WTC11 (cell line): ENCODE results near the gene FEV. TPM values are rescaled to one million over a fixed set of nuclear protein-coding genes. Genes with fewer than 3 reads are reported as not detected.

ENCODE experiments used
- ATAC-seq: fragments of 200-7000 bp; cut with Tn5 transposase; 2 replicates; pipeline ENCODE4 v1.10.0; 2021; ENCODE audit warnings: mild to moderate bottlenecking, moderate library complexity
- CTCF ChIA-PET: fragments of 300-600 bp; sonication (Branson Sonifier 250); formaldehyde crosslinking; loops from one replicate; lab custom pipeline; 2021; ENCODE audit warnings: antibody characterized with exemption; lab: Charles Lee
- POLR2A ChIA-PET: fragments of 350-600 bp; sonication (Branson Sonifier 250); formaldehyde crosslinking; loops from one replicate; lab custom pipeline; 2021; ENCODE audit warnings: antibody characterized with exemption; lab: Charles Lee
- DNase-seq: peaks from one replicate; pipeline ENCODE4 v3.0.0; 2021; ENCODE audit warnings: low spot score
- H3K27ac Mint-ChIP-seq: 2 replicates; pipeline ENCODE4 v1.8.0; 2021; ENCODE audit warnings: mixed read lengths
- H3K27me3 Mint-ChIP-seq: 2 replicates; pipeline ENCODE4 v1.8.0; 2021; ENCODE audit warnings: low read depth, mild to moderate bottlenecking, moderate library complexity, mixed read lengths
- H3K36me3 Mint-ChIP-seq: 2 replicates; pipeline ENCODE4 v1.8.0; 2021; ENCODE audit warnings: mixed read lengths
- H3K4me1 Mint-ChIP-seq: 2 replicates; pipeline ENCODE4 v1.8.0; 2022; ENCODE audit warnings: mixed read lengths
- H3K4me3 Mint-ChIP-seq: 2 replicates; pipeline ENCODE4 v1.8.0; 2021; ENCODE audit warnings: mild to moderate bottlenecking, moderate library complexity, mixed read lengths
- H3K9me3 Mint-ChIP-seq: 2 replicates; pipeline ENCODE4 v1.8.0; 2021; ENCODE audit warnings: mixed read lengths
- ATF1 ChIP-seq: sonication (generic); formaldehyde crosslinking; IDR thresholded peaks from 2 replicates; pipeline ENCODE4 v1.8.1; 2023; ENCODE audit warnings: mild to moderate bottlenecking, moderate library complexity, missing genetic modification reagents
- GTF2I ChIP-seq: fragments of 250-450 bp; sonication (Bioruptor Pico); conservative IDR thresholded peaks from 2 replicates; pipeline ENCODE4 v1.4.0; 2021; ENCODE audit warnings: mild to moderate bottlenecking
- IRF2 ChIP-seq: sonication (generic); formaldehyde crosslinking; IDR thresholded peaks from 2 replicates; pipeline ENCODE4 v1.8.0; 2022; ENCODE audit warnings: low read depth, missing genetic modification reagents, borderline replicate concordance
- KAT7 ChIP-seq: sonication (generic); formaldehyde crosslinking; IDR thresholded peaks from 2 replicates; pipeline ENCODE4 v1.8.1; 2023; ENCODE audit warnings: missing genetic modification reagents, mild to moderate bottlenecking, borderline replicate concordance
- MYBL2 ChIP-seq: sonication (generic); formaldehyde crosslinking; IDR thresholded peaks from 2 replicates; pipeline ENCODE4 v1.8.1; 2023; ENCODE audit warnings: mild to moderate bottlenecking, moderate library complexity, missing genetic modification reagents
- NFE2L1 ChIP-seq: sonication (generic); formaldehyde crosslinking; IDR thresholded peaks from 2 replicates; pipeline ENCODE4 v1.8.1; 2023; ENCODE audit warnings: missing genetic modification reagents
- NR2C2 ChIP-seq: sonication (generic); formaldehyde crosslinking; IDR thresholded peaks from 2 replicates; pipeline ENCODE4 v1.8.0; 2022; ENCODE audit warnings: mild to moderate bottlenecking, missing genetic modification reagents
- OVOL2 ChIP-seq: fragments of 250-450 bp; sonication (Bioruptor Pico); IDR thresholded peaks from 2 replicates; pipeline ENCODE4 v1.9.0; 2021; ENCODE audit warnings: mild to moderate bottlenecking, borderline replicate concordance
- SMAD3 ChIP-seq: sonication (generic); formaldehyde crosslinking; IDR thresholded peaks from 2 replicates; pipeline ENCODE4 v1.8.0; 2022; ENCODE audit warnings: missing genetic modification reagents, mild to moderate bottlenecking, borderline replicate concordance
- total RNA-seq: library from RNA; stranded (reverse); gene quantifications from 3 replicates; pipeline ENCODE4 v1.2.3, GENCODE V29; 2021
- TF ChIP-seq, protein P1 (sequence below): sonication (generic); formaldehyde crosslinking; conservative IDR thresholded peaks from 2 replicates; pipeline ENCODE4 v1.8.1; 2022; ENCODE audit warnings: mild to moderate bottlenecking, missing genetic modification reagents
- TF ChIP-seq, protein P2 (sequence below): fragments of 250-450 bp; sonication (Bioruptor Pico); conservative IDR thresholded peaks from 2 replicates; pipeline ENCODE4 v1.9.0; 2021; ENCODE audit warnings: mild to moderate bottlenecking
- TF ChIP-seq, protein P3 (sequence below): sonication (generic); formaldehyde crosslinking; IDR thresholded peaks from 2 replicates; pipeline ENCODE4 v1.8.1; 2023; ENCODE audit warnings: mild to moderate bottlenecking, missing genetic modification reagents
- TF ChIP-seq, protein P4 (sequence below): fragments of 250-450 bp; sonication (Bioruptor Pico); IDR thresholded peaks from 2 replicates; pipeline ENCODE4 v1.9.0; 2021; ENCODE audit warnings: moderate library complexity, mild to moderate bottlenecking, inconsistent platforms, borderline replicate concordance
- TF ChIP-seq, protein P5 (sequence below): sonication (generic); formaldehyde crosslinking; IDR thresholded peaks from 2 replicates; pipeline ENCODE4 v1.8.0; 2022; ENCODE audit warnings: mild to moderate bottlenecking, missing genetic modification reagents
- TF ChIP-seq, protein P6 (sequence below): sonication (generic); formaldehyde crosslinking; IDR thresholded peaks from 2 replicates; pipeline ENCODE4 v1.8.0; 2023; ENCODE audit warnings: missing genetic modification reagents, mild to moderate bottlenecking, borderline replicate concordance
- TF ChIP-seq, protein P7 (sequence below): sonication (generic); formaldehyde crosslinking; IDR thresholded peaks from 2 replicates; pipeline ENCODE4 v1.8.0; 2022; ENCODE audit warnings: mild to moderate bottlenecking, missing genetic modification reagents
- TF ChIP-seq, protein P8 (sequence below): sonication (generic); formaldehyde crosslinking; IDR thresholded peaks from 2 replicates; pipeline ENCODE4 v1.8.1; 2022; ENCODE audit warnings: low read depth, mild to moderate bottlenecking, moderate library complexity, missing genetic modification reagents, borderline replicate concordance
- TF ChIP-seq, protein P9 (sequence below): sonication (generic); formaldehyde crosslinking; IDR thresholded peaks from 2 replicates; pipeline ENCODE4 v1.8.0; 2023; ENCODE audit warnings: mild to moderate bottlenecking, missing genetic modification reagents
- TF ChIP-seq, protein P10 (sequence below): sonication (generic); formaldehyde crosslinking; IDR thresholded peaks from 2 replicates; pipeline ENCODE4 v1.8.1; 2022; ENCODE audit warnings: mild to moderate bottlenecking, moderate library complexity, missing genetic modification reagents

Gene FEV
- total RNA-seq, 1 experiment from 2014 or later, result not detected

DNA sequence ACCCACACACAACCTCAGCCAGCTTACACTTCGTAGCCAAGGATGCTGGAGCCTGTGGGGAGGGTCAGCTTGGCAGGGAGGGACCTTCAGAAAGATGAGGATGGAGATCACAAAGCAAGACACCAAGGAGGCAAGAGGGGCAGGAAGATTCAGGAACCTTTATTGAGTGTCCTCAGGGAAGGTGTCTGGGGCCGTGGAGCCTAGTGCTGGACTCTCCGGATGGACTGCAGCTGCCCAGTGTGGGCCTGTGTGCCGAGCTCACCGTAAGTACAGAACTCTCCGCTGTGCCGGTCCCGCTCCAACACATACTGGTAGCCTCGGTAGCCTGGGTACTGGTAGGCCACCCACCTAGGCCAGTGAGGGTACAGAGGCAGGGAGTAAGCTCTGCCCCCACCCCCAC, 5.1 kb upstream of the FEV start (continued):
- no peak for TF ChIP-seq MYBL2 (CRISPR knock-in tag)
- no peak for TF ChIP-seq GTF2I
- no peak for TF ChIP-seq OVOL2 (CRISPR knock-in tag)
- TF ChIP-seq NFE2L1, result no peak
- TF ChIP-seq, protein P1, sequence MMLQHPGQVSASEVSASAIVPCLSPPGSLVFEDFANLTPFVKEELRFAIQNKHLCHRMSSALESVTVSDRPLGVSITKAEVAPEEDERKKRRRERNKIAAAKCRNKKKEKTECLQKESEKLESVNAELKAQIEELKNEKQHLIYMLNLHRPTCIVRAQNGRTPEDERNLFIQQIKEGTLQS (CRISPR knock-in tag), result no peak
- TF ChIP-seq ATF1 (CRISPR knock-in tag), result no peak
- no peak for TF ChIP-seq NR2C2

DNA sequence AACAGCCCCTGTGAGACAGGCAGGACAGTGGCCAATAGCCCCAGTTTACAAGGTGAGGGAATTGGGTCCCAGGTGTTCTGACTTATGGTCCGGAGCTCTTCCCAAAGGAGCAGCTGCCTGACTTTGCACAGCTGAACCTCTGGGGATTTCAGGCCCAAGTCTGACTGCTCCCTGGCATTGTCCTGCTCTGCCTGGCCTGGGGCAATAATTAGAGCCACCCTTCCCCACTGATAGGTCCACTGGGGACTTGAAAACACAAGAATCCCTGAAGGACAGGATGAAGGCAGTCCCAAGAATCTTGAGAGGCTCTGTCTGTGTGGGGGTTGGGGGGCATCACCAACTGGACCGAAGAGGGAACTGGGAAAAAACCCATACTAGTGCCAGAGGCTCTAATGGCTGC, 3.7 kb upstream of the FEV start:
- Mint-ChIP-seq H3K27ac (no peak overlapping the region), H3K9me3 (no peaks in the 10 kb centered on the region), H3K27me3 (peaks cover 98% of the 10 kb centered on the region), H3K4me3 (no peak overlapping the region), H3K36me3 (no peaks in the 10 kb centered on the region), H3K4me1 (peaks cover 8% of the 10 kb centered on the region)
- ATAC-seq (no peak), DNase-seq (no peak)
- ChIA-PET CTCF (interaction anchor here (1.2 to 1.5 kb wide), 2 partner anchors 8 to 14 kb away, joined by 4 to 9 read pairs; no protein-coding TSS in a partner anchor), POLR2A (interaction anchor here (0.6 kb wide), 1 partner anchor 1917 kb away, joined by 5 read pairs; no protein-coding TSS in a partner anchor)
- TF ChIP-seq, protein P2, sequence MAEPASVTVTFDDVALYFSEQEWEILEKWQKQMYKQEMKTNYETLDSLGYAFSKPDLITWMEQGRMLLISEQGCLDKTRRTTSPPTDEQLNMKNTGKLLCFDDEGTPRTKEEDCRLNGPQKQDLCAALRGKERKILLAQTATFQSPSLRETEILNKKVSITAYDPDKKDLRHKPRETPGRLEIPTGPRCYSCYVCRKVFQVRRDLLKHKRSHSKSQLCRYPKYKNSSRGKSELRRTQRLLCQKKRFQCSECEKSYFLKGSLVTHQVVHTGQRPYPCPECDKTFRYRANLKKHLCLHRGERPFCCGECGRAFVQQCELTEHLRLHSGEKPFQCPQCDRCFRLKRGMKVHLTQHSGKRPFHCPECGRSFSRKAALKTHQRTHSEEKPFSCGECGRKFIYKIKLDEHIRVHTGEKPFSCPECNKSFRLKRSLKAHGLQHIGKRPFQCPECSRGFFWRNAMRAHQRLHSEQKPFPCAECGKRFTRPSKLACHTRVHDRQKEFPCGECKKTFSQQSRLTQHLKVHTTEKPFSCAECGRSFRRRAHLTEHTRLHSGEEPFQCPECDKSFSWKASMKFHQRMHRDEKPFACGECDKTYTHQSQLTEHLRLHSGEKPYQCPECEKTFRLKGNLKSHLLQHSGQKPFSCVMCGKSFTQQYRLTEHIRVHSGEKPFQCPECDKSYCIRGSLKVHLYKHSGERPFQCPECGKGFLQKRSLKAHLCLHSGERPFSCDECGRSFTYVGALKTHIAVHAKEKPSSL, result no peak
- TF ChIP-seq, protein P3, sequence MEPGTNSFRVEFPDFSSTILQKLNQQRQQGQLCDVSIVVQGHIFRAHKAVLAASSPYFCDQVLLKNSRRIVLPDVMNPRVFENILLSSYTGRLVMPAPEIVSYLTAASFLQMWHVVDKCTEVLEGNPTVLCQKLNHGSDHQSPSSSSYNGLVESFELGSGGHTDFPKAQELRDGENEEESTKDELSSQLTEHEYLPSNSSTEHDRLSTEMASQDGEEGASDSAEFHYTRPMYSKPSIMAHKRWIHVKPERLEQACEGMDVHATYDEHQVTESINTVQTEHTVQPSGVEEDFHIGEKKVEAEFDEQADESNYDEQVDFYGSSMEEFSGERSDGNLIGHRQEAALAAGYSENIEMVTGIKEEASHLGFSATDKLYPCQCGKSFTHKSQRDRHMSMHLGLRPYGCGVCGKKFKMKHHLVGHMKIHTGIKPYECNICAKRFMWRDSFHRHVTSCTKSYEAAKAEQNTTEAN (CRISPR knock-in tag), result no peak
- TF ChIP-seq, protein P4, sequence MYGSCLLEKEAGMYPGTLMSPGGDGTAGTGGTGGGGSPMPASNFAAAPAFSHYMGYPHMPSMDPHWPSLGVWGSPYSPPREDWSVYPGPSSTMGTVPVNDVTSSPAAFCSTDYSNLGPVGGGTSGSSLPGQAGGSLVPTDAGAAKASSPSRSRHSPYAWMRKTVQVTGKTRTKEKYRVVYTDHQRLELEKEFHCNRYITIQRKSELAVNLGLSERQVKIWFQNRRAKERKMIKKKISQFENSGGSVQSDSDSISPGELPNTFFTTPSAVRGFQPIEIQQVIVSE (CRISPR knock-in tag), result no peak
- TF ChIP-seq SMAD3, result no peak
- TF ChIP-seq, protein P5, sequence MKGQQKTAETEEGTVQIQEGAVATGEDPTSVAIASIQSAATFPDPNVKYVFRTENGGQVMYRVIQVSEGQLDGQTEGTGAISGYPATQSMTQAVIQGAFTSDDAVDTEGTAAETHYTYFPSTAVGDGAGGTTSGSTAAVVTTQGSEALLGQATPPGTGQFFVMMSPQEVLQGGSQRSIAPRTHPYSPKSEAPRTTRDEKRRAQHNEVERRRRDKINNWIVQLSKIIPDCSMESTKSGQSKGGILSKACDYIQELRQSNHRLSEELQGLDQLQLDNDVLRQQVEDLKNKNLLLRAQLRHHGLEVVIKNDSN (CRISPR knock-in tag), result no peak
- TF ChIP-seq, protein P6, sequence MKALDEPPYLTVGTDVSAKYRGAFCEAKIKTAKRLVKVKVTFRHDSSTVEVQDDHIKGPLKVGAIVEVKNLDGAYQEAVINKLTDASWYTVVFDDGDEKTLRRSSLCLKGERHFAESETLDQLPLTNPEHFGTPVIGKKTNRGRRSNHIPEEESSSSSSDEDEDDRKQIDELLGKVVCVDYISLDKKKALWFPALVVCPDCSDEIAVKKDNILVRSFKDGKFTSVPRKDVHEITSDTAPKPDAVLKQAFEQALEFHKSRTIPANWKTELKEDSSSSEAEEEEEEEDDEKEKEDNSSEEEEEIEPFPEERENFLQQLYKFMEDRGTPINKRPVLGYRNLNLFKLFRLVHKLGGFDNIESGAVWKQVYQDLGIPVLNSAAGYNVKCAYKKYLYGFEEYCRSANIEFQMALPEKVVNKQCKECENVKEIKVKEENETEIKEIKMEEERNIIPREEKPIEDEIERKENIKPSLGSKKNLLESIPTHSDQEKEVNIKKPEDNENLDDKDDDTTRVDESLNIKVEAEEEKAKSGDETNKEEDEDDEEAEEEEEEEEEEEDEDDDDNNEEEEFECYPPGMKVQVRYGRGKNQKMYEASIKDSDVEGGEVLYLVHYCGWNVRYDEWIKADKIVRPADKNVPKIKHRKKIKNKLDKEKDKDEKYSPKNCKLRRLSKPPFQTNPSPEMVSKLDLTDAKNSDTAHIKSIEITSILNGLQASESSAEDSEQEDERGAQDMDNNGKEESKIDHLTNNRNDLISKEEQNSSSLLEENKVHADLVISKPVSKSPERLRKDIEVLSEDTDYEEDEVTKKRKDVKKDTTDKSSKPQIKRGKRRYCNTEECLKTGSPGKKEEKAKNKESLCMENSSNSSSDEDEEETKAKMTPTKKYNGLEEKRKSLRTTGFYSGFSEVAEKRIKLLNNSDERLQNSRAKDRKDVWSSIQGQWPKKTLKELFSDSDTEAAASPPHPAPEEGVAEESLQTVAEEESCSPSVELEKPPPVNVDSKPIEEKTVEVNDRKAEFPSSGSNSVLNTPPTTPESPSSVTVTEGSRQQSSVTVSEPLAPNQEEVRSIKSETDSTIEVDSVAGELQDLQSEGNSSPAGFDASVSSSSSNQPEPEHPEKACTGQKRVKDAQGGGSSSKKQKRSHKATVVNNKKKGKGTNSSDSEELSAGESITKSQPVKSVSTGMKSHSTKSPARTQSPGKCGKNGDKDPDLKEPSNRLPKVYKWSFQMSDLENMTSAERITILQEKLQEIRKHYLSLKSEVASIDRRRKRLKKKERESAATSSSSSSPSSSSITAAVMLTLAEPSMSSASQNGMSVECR, result no peak
- TF ChIP-seq, protein P7, sequence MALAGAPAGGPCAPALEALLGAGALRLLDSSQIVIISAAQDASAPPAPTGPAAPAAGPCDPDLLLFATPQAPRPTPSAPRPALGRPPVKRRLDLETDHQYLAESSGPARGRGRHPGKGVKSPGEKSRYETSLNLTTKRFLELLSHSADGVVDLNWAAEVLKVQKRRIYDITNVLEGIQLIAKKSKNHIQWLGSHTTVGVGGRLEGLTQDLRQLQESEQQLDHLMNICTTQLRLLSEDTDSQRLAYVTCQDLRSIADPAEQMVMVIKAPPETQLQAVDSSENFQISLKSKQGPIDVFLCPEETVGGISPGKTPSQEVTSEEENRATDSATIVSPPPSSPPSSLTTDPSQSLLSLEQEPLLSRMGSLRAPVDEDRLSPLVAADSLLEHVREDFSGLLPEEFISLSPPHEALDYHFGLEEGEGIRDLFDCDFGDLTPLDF (CRISPR knock-in tag), result no peak
- TF ChIP-seq, protein P8, sequence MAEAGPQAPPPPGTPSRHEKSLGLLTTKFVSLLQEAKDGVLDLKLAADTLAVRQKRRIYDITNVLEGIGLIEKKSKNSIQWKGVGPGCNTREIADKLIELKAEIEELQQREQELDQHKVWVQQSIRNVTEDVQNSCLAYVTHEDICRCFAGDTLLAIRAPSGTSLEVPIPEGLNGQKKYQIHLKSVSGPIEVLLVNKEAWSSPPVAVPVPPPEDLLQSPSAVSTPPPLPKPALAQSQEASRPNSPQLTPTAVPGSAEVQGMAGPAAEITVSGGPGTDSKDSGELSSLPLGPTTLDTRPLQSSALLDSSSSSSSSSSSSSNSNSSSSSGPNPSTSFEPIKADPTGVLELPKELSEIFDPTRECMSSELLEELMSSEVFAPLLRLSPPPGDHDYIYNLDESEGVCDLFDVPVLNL, result no peak
- TF ChIP-seq, protein P9, sequence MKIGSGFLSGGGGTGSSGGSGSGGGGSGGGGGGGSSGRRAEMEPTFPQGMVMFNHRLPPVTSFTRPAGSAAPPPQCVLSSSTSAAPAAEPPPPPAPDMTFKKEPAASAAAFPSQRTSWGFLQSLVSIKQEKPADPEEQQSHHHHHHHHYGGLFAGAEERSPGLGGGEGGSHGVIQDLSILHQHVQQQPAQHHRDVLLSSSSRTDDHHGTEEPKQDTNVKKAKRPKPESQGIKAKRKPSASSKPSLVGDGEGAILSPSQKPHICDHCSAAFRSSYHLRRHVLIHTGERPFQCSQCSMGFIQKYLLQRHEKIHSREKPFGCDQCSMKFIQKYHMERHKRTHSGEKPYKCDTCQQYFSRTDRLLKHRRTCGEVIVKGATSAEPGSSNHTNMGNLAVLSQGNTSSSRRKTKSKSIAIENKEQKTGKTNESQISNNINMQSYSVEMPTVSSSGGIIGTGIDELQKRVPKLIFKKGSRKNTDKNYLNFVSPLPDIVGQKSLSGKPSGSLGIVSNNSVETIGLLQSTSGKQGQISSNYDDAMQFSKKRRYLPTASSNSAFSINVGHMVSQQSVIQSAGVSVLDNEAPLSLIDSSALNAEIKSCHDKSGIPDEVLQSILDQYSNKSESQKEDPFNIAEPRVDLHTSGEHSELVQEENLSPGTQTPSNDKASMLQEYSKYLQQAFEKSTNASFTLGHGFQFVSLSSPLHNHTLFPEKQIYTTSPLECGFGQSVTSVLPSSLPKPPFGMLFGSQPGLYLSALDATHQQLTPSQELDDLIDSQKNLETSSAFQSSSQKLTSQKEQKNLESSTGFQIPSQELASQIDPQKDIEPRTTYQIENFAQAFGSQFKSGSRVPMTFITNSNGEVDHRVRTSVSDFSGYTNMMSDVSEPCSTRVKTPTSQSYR (CRISPR knock-in tag), result no peak
- TF ChIP-seq KAT7 (CRISPR knock-in tag), result no peak
- no peak for TF ChIP-seq IRF2 (CRISPR knock-in tag)
- TF ChIP-seq, protein P10, sequence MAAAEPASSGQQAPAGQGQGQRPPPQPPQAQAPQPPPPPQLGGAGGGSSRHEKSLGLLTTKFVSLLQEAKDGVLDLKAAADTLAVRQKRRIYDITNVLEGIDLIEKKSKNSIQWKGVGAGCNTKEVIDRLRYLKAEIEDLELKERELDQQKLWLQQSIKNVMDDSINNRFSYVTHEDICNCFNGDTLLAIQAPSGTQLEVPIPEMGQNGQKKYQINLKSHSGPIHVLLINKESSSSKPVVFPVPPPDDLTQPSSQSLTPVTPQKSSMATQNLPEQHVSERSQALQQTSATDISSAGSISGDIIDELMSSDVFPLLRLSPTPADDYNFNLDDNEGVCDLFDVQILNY (CRISPR knock-in tag), result no peak
